ENCODE measurements around the gene TMEM117.
"Not testable (repeated sequence)": the region's sequence is repeated elsewhere in the genome, so short reads cannot be mapped to it uniquely, and the experiment has no call there.

Gene TMEM117

GRCh38 chr12:44235674-44236073, 399.8 kb downstream of the TMEM117 start:
- DNase-seq = no peak

GRCh38 chr12:44240186-44240585, 404.3 kb downstream of the TMEM117 start:
- no peak for DNase-seq

- no peak for DNase-seq
These were observed 410.1 kb downstream of the TMEM117 start for GRCh38 chr12:44245932-44246331.

- peak; percentile 77 to 85 for DNase-seq
These were observed 410.7 kb downstream of the TMEM117 start for GRCh38 chr12:44246482-44247105.

- no peak for DNase-seq
These were observed 411.7 kb downstream of the TMEM117 start for GRCh38 chr12:44247588-44247987.

- no peak for DNase-seq
These were observed 412.6 kb downstream of the TMEM117 start for GRCh38 chr12:44248436-44248835.

- DNase-seq = not testable (repeated sequence)
These were observed 414.6 kb downstream of the TMEM117 start for GRCh38 chr12:44250440-44250839.

- DNase-seq = no peak
These were observed 417.5 kb downstream of the TMEM117 start for GRCh38 chr12:44253338-44253856.

GRCh38 chr12:44258246-44258645, 422.4 kb downstream of the TMEM117 start:
- DNase-seq = no peak

- DNase-seq = no peak
These were observed 424.0 kb downstream of the TMEM117 start for GRCh38 chr12:44259890-44260289.

- no peak for DNase-seq
These were observed 424.7 kb downstream of the TMEM117 start for GRCh38 chr12:44260581-44260980.

- peak; percentile 55 to 76 for DNase-seq
These were observed 449.6 kb downstream of the TMEM117 start for GRCh38 chr12:44285321-44285960.

GRCh38 chr12:44286336-44286735, 450.5 kb downstream of the TMEM117 start:
- DNase-seq = no peak

- DNase-seq = peak; percentile 58 to 62
These were observed 451.1 kb downstream of the TMEM117 start for GRCh38 chr12:44286821-44287505.

GRCh38 chr12:44287545-44287944, 451.7 kb downstream of the TMEM117 start:
- DNase-seq = no peak

- no peak for DNase-seq
These were observed 458.8 kb downstream of the TMEM117 start for GRCh38 chr12:44294649-44295048.

GRCh38 chr12:44295958-44296623, 460.2 kb downstream of the TMEM117 start:
- no peak for DNase-seq

- no peak for DNase-seq
These were observed 460.8 kb downstream of the TMEM117 start for GRCh38 chr12:44296624-44297197.

GRCh38 chr12:44299524-44299923, 463.6 kb downstream of the TMEM117 start:
- no peak for DNase-seq

- DNase-seq = peak in 1 of 2 experiments; percentile 15
These were observed 471.8 kb downstream of the TMEM117 start for GRCh38 chr12:44307506-44308168.

GRCh38 chr12:44313188-44313587, 477.3 kb downstream of the TMEM117 start:
- DNase-seq = no peak

- no peak for DNase-seq
These were observed 478.2 kb downstream of the TMEM117 start for GRCh38 chr12:44314007-44314500.
